BJ (cell line): Measurements from ENCODE around the gene PNPLA1. TPM values are rescaled to one million over a fixed set of nuclear protein-coding genes. Genes with fewer than 3 reads are reported as not detected.
"Not testable (repeated sequence)": the region's sequence is repeated elsewhere in the genome, so short reads cannot be mapped to it uniquely, and the experiment has no call there.

ENCODE experiments used
- CTCF ChIA-PET: fragments of 350-600 bp; formaldehyde crosslinking; extraction: SDS; loops from one replicate; lab custom pipeline; 2021; ENCODE audit warnings: antibody characterized with exemption, inconsistent platforms; lab: Yijun Ruan, JAX
- POLR2A ChIA-PET: fragments of 300-600 bp; sonication (Branson Sonifier 250); formaldehyde crosslinking; extraction: SDS; loops from one replicate; lab custom pipeline; 2021; ENCODE audit warnings: antibody characterized with exemption; lab: Charles Lee
- DNase-seq: peaks from one replicate; pipeline ENCODE4 v3.0.0-alpha.2; 2011; ENCODE audit warnings: low read depth
- H3K27me3 ChIP-seq: 2 replicates; pipeline ENCODE4 v1.6.0; 2011; ENCODE audit warnings: low read length; ENCODE audit not compliant: control insufficient read depth, insufficient read depth
- H3K36me3 ChIP-seq: 2 replicates; pipeline ENCODE4 v1.5.1; 2011; ENCODE audit warnings: low read length; ENCODE audit not compliant: control insufficient read depth, insufficient read depth
- H3K4me3 ChIP-seq: 2 replicates; pipeline ENCODE4 v1.5.1; 2011; ENCODE audit warnings: low read depth, mild to moderate bottlenecking, control low read depth, low read length
- polyA plus RNA-seq: library from polyadenylated mRNA; depleted of rRNA; stranded (reverse); fragments of >200 nt; gene quantifications from 2 replicates; pipeline ENCODE4 v1.2.3, GENCODE V29; 2011
- TF ChIP-seq, protein P1 (sequence below): IDR thresholded peaks from 2 replicates; pipeline ENCODE4 v1.5.1; 2011; ENCODE audit warnings: low read depth, mild to moderate bottlenecking, control low read depth, inconsistent platforms, low read length, moderate library complexity; ENCODE audit not compliant: insufficient read depth

Gene PNPLA1
- polyA plus RNA-seq, 1 experiment, result not detected

- CTCF ChIA-PET, result interaction anchor here (0.6 to 1.7 kb wide), 5 partner anchors 13 to 260 kb away, joined by 3 to 5 read pairs (median 4); no protein-coding TSS in a partner anchor
- H3K27me3 ChIP-seq, result peaks cover 52% of the 10 kb centered on the region
These were observed 65.1 kb downstream of the PNPLA1 start for GRCh38 chr6:36334832-36335459.

GRCh38 chr6:36335465-36336207, 65.8 kb downstream of the PNPLA1 start:
- no peak for DNase-seq
- H3K27me3 ChIP-seq, result peaks cover 57% of the 10 kb centered on the region
- no peaks in the 10 kb centered on the region for H3K36me3 ChIP-seq
- TF ChIP-seq, protein P1, sequence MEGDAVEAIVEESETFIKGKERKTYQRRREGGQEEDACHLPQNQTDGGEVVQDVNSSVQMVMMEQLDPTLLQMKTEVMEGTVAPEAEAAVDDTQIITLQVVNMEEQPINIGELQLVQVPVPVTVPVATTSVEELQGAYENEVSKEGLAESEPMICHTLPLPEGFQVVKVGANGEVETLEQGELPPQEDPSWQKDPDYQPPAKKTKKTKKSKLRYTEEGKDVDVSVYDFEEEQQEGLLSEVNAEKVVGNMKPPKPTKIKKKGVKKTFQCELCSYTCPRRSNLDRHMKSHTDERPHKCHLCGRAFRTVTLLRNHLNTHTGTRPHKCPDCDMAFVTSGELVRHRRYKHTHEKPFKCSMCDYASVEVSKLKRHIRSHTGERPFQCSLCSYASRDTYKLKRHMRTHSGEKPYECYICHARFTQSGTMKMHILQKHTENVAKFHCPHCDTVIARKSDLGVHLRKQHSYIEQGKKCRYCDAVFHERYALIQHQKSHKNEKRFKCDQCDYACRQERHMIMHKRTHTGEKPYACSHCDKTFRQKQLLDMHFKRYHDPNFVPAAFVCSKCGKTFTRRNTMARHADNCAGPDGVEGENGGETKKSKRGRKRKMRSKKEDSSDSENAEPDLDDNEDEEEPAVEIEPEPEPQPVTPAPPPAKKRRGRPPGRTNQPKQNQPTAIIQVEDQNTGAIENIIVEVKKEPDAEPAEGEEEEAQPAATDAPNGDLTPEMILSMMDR, result no peak
- CTCF ChIA-PET, result interaction anchor here (1.0 to 1.7 kb wide), 4 partner anchors 13 to 26 kb away, joined by 3 to 6 read pairs (median 5); no protein-coding TSS in a partner anchor
- POLR2A ChIA-PET, result no interaction called here
- H3K4me3 ChIP-seq, result no peak overlapping the region

More at GRCh38 chr6:36334832-36335459, 65.1 kb downstream of the PNPLA1 start:
- TF ChIP-seq, protein P1, result no peak
- no peak for DNase-seq
- Histone ChIP-seq H3K4me3 (no peak overlapping the region), H3K36me3 (no peaks in the 10 kb centered on the region)
- POLR2A ChIA-PET, result no interaction called here

DNA sequence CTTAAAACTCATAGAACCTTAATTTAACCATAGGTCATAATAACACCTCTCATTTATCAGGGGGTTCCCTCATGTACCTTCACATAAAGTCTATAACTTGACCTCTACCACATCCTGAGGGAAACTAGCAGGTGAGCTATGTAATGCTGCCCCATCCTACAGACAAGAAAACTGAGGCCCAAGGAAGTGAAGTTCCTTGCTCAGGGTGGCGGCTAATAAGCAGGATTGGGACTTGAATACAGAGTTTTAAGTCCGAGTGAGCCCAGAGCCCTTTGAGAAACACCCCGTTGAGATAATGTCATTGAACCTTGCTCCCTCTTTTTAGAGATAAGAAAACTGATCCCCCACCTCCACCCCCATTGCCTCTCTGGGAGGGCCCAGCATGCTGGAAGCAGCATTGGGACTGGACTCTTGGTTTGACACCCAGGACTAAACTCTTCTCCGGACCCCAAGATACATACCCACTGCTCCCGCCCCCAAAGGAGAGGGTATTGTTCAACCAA, 66.4 kb downstream of the PNPLA1 start:
- CTCF ChIA-PET, result interaction anchor here (0.9 to 1.7 kb wide), 3 partner anchors 12 to 34 kb away, joined by 3 to 6 read pairs (median 4); no protein-coding TSS in a partner anchor
- H3K4me3 ChIP-seq, result no peak overlapping the region
- H3K36me3 ChIP-seq, result no peaks in the 10 kb centered on the region
- H3K27me3 ChIP-seq, result peaks cover 60% of the 10 kb centered on the region
- TF ChIP-seq, protein P1, result no peak
- POLR2A ChIA-PET, result no interaction called here
- DNase-seq, result no peak

DNA sequence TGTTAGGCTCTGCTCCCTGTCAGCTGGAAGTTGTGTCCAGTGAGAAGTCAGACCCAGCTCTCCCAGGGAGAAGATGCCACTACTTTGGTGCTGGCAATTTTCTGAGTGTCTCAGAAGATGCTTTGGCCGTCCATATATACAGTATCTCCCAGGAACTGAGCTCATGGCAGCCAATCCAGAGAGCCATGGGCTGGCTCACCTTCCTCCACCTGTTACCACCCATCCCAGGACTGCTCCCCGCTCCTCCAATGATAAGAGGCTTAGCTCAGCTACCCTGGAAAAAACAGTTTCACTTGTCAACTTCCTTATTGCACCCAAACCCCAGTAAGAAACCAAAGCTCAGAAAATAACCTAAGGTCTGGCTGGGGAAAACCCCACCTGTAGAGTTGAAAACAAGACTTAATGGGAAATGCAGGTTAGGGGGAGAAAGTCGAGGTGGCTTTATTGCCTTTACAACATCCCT, 67.0 kb downstream of the PNPLA1 start, which contains the start of gene BNIP5:
Gene BNIP5, minus strand, starts transcription at position 110 of the 463 bp plus-strand sequence. CDS start 6,198 bp downstream, outside the sequence.
- Histone ChIP-seq H3K36me3 (no peaks in the 10 kb centered on the region), H3K4me3 (no peak within 1 kb of the TSS), H3K27me3 (peaks cover 57% of the 10 kb centered on the region)
- TF ChIP-seq, protein P1, result no peak
- POLR2A ChIA-PET, result no interaction called here
- CTCF ChIA-PET, result interaction anchor here (0.9 to 1.7 kb wide), 3 partner anchors 12 to 35 kb away, joined by 3 to 6 read pairs (median 4); no protein-coding TSS in a partner anchor
- no peak for DNase-seq

DNA sequence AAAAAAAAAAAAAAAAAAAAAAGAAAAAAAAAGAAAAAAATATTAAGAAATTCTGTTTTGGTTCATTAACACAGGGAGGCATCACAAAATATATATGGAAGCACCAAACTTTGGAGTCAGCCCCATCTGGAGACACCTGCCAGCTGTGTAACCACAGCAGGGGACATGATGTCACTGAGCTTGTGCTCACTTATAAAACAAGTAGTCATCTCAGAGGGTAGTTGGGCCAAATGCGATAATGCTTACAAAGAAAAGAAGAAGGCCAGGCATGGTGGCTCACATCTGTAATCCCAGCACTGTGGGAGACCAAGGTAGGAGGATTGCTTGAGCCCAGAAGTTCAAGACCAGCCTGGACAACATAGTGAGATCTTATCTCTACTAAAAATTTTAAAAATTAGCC, 68.0 kb downstream of the PNPLA1 start:
- POLR2A ChIA-PET, result no interaction called here
- Histone ChIP-seq H3K36me3 (no peaks in the 10 kb centered on the region), H3K4me3 (no peak overlapping the region), H3K27me3 (peaks cover 53% of the 10 kb centered on the region)
- TF ChIP-seq, protein P1, result no peak
- no peak for DNase-seq
- CTCF ChIA-PET, result no interaction called here

DNA sequence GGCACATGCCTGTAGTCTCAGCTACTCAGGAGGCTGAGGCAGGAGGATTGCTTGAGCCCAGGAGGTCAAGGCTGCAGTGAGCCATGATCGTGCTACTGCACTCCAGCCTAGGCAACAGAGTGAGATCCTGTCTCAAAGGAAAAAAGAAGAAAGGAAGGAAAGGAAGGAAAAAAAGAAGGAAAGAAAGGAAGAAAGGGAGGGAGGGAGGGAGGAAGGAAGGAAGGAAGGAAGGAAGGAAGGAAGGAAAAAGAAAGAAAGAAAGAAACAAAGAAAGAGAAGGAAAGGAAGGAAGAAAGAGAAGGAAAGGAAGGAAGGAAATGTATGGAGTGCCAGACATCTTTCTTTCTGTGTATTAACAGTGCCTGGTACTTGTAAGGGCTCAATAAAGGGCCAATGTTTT, 68.4 kb downstream of the PNPLA1 start:
- POLR2A ChIA-PET, result not testable (repeated sequence)
- CTCF ChIA-PET, result interaction anchor here (6.5 kb wide), 1 partner anchor 18 kb away, joined by 132 read pairs; no protein-coding TSS in a partner anchor

More for the DNA sequence above, 68.4 kb downstream of the PNPLA1 start:
- DNase-seq, H3K4me3 ChIP-seq, H3K36me3 ChIP-seq: not testable (repeated sequence)
- peaks cover 49% of the 10 kb centered on the region for H3K27me3 ChIP-seq
